HG03565 (cell line): ENCODE results near the gene FAM81A.
"Not testable (repeated sequence)": the region's sequence is repeated elsewhere in the genome, so short reads cannot be mapped to it uniquely, and the experiment has no call there.

Source experiments
- ATAC-seq: cut with Tn5 transposase; IDR thresholded peaks from one replicate; pipeline ENCODE4 v1.9.1; 2021; ENCODE audit warnings: mild to moderate bottlenecking, moderate library complexity; ENCODE audit not compliant: unreplicated experiment

Gene FAM81A

DNA sequence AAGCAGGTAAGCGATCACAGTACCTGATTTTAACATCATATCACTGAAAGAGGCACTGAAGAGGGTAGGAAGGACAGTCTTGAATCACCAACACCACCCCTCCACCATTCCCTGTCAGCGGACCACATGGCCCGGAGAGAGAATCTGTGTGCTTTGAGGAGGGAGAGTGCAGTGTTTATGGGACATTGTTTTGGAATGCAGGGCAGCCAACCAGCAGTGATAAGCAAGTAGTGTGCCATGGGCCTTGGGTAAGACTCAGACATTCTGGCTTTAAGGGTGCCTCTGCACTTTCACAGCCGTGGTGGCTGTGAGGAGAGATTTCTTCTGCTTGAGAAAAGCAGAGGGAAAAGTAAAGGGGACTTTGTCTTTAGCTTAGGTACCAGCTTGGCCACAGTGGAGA, 46.4 kb downstream of the FAM81A start:
- ATAC-seq = no peak

DNA sequence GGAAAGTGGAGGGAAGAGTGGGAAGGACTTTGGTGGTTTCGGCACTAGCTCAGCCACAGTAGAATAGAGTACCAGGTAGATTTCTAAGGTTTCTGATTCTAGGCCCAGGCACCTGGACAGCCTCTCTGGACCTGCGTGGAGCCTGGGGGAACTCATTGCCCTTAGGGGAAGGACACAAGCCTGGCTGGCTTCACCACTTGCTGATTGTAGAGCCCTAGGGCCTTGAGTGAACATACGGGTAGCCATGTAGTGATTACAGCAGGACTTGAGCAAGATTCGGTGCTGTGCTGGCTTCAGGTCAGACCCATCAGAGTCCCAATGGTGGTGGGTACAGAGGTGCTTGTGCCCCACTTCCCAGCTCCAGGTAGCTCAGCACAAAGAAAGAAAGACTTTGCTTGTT, 47.0 kb downstream of the FAM81A start:
- ATAC-seq = no peak

GRCh38 chr15:59489485-59489884, 51.5 kb downstream of the FAM81A start:
- ATAC-seq = not testable (repeated sequence)

- no peak for ATAC-seq
Measured at GRCh38 chr15:59491062-59491461, 53.1 kb downstream of the FAM81A start.

- no peak for ATAC-seq
Measured at GRCh38 chr15:59492389-59493377, 54.7 kb downstream of the FAM81A start.

GRCh38 chr15:59501597-59501996, 63.6 kb downstream of the FAM81A start:
- ATAC-seq = no peak

DNA sequence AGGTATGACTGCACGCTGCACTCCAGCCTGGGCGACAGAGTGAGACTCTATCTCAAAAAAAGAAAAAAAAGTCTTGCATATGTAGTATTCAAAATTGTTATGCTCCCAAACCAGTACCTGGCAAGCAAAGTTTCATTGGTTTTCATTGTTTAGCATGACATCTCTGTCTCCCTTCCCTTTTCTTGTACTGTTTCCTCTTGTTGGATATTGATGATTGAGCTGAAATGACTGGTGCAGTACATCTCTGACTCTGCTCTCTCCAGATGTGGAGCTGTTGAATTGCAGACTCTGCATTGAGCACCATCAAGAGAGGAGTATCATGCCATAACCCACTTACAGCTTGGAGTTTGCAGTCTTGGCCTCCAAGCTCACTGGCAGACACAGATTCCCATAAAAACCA, 77.2 kb downstream of the FAM81A start:
- no peak for ATAC-seq

DNA sequence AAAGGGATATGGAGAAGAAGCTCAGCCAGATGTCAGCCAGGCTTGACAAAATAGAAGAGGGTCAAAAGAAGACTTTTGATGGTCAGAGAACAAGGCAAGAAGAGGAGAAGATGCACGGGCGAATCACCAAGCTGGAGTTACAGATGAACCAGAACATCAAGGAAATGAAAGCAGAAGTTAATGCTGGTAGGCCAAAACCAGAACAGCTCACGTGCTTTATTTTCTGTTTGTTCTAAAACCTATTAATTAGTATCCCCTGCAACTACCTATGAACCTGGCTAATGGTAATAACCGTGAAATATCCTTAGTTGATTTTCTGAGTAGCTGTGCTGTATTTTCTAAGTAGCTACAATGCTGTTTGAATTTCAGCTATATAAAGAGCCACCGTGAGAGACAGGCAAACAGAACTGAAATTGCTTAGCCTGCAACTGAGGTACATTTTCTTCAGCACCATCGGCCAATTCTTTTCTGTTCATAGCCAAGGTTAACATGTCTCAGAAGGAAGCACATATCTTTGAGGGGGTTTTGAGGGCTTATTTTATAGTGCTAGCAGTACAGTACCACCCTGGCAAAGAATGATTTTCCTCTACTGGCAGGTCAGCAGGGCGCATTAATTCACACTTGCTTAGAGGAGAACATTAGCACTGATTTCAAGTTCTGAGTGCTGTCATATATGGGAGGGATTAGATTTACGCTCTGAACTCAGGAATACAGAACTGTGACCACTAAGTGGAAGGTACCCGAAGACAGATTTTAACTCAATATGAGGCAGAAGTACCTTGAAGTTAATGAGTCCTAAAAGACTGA, 78.9 kb downstream of the FAM81A start:
- no peak for ATAC-seq

DNA sequence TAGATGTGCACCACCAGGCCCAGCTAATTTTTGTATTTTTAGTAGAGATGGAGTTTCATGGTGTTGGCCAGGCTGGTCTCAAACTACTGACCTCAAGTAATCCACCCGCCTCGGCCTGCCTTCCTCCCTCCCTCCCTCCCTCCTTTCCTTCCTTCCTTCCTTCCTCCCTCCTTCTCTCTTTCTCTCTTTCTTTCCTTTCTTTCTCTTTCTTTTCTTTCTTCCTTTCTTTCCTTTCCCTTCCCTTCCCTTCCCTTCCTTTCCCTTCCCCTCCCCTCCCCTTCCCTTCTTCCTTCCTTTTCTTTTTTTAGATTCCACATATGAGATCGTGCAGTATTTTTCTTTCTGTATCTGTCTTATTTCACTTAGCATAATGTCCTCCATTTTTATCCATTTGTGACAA, 81.3 kb downstream of the FAM81A start:
- ATAC-seq = no peak

DNA sequence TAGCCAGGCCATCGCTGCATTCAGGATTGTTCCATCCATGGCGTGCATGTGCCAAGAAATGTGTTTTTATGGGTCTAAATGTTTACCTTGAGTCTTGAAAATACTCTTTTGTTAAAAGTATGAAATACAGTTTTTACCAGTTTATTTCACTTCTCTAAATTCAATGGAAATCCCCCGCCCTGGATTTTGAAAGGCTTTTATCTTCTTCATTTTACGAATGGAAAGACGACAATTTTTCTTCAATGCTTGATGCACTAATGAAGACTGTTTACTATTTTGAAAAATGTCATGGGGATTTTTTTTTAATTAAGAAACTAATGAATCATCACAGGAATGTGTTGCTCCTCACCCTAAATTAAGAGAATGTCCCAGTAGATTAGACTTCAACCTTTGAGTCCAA, 83.5 kb downstream of the FAM81A start:
- no peak for ATAC-seq

DNA sequence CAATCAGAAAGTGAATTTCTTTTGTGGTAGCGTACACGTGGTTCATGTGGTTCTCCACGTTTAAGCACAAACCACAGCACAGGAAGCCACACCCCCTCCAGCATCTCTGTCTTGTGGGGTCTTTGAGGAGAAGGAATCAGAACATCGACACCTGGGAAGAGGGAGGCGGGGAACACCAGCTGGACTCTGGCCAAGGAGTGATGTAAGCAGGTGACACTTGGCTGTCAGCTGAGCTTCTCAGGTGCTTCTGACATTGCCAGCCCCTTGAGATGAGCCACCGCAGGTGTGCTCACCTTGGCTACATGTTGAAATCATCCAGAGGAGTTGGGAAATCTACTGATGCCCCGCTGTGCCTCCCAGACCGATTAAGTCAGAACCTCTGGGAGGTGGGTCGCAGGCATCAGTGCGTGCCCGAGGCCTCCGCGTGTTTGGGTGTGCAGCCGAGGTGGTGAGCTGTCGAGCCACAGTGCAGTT, 85.0 kb downstream of the FAM81A start:
- no peak for ATAC-seq

DNA sequence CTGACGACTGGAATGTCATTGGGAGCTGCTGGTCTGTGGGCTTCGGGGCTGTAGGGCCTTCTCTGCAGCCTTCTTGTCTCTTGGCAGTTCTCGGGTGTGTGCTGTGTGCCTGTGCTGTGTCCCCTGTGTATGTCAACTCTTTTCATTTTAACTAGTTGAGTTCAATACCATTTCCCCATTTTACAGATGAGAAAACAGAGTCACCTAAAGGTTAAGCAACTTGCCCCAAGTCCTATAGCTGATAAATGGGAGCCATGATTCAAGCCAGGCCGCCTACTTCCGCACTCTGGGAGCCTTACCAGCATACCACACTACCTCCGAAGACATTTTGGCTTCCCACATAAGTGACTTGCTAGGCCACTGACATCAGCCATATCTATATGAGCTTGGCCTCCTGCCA, 85.7 kb downstream of the FAM81A start:
- no peak for ATAC-seq

GRCh38 chr15:59524331-59524731, 86.3 kb downstream of the FAM81A start:
- ATAC-seq = no peak

- not testable (repeated sequence) for ATAC-seq
Measured at GRCh38 chr15:59526466-59526865, 88.5 kb downstream of the FAM81A start.

DNA sequence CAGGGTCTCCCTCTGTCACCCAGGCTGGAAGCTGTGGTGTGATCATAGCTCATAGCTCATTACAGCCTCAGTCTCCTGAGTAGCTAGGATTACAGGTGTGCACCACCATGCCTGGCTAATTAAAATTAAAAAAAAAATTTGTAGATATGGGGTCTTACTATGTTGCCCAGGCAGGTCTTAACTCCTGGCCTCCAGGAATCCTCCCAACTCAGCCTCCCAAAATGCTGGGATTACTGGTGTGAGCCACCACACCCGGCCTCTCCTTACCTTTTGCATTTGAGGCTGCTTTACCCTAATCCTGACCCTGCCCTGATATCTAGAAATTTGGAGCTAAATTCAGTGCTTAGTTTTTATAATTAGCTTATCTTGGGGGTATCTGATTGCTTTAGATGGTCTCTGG, 90.4 kb downstream of the FAM81A start:
- ATAC-seq = no peak

DNA sequence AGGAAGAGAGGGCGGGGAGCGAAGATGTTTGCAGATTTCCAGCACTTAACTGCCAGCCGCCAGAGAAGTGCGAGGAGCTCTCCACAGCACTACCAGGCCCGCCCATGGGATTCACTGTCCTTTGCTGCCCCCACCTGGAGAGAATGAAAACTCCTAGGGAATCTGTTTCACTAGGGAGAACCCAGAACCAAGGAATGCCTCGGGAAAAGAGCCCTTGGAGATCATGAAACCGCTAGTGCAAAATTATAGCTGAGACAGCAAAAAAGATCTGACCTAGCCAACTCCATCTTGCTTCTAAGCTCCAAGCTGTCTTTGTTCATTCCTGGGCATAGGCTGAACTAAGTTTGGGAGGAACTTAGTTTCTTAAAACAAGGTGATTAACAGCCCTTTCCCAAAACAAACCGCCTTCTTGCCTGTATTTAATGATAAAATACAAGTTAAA, 91.0 kb downstream of the FAM81A start:
- no peak for ATAC-seq

DNA sequence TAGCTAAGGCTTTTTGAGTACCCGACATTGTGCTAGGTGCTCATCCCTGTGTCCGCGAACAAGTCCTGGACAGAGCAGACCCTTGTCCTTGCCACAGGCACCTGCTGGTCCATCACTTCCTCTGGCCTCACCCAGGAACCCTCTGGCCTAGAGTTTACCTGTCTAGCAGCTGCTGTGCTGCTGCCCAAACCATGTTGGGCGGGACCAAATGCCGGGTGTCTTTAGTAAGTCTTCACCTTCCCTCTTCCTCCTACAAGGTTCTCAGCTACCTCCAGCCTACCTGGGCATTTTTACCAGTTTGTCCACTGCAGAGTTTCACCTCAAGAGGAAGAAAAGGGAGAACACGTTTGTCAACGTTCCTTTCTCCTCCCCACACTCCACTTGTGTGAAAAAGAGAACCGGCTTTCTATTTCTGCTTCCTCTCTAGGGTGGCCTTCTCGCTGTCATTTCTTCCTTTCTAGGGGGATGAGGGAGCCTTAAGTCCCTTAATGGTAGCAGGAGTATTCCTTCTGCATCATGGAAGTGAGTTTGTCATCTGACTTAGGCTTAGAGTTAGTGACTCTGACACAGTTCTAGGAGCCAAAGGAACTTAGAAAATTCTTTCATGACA, 93.2 kb downstream of the FAM81A start:
- ATAC-seq = no peak

- ATAC-seq = no peak
Measured at GRCh38 chr15:59532770-59533379, 94.9 kb downstream of the FAM81A start.

GRCh38 chr15:59536553-59536952, 98.6 kb downstream of the FAM81A start:
- ATAC-seq = no peak

DNA sequence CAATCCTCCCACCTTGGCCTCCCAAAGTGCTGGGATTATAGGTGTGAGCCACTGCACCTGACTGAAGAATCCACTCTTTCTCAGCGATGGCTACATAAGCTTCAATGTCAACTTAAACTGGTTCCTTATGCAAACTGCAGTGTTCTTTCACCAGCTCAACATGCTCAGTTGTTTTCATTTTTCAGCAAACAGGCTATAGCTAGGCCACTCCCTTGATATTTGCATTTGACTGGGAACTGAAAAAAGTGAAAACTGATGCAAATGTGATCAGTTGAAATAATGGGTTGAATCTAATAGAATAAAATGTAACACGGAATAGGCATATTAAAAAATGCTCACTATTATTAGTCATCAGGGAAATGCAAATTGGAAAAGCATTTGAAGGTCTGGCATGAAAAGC, 99.4 kb downstream of the FAM81A start:
- no peak for ATAC-seq

DNA sequence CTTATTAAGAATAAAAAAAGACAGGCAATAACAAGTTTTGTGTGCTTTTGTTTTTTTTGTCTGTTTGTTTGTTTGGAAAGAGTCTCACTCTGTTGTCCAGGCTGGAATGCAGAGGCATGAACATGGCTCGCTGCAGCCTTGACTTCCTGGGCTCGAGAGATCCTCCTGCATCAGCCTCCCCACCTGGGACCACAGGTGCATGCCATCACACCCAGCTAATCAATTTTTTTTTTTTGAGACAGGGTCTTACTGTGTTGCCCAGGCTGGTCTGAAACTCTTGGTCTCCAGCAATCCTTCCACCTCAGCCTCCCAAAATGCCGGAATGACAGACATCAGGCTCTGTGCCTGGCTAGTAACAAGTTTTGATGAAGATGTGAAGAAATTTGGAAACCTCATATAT, 100.5 kb downstream of the FAM81A start:
- no peak for ATAC-seq
